GM12873 (cell line): ENCODE measurements around the gene DGKB.

Experiments used
- CTCF ChIP-seq: IDR thresholded peaks from 2 replicates; pipeline ENCODE4 v1.5.1; 2012; ENCODE audit warnings: low read depth, mild to moderate bottlenecking, moderate library complexity, low read length, control low read depth; ENCODE audit not compliant: insufficient read depth; ENCODE audit errors: missing control alignments

The DGKB gene

GRCh38 chr7:14868937-14869336 is 33.6 kb downstream of the DGKB start:
- no peak for TF ChIP-seq CTCF

GRCh38 chr7:14861456-14861855 is 41.1 kb downstream of the DGKB start:
- no peak for TF ChIP-seq CTCF

- TF ChIP-seq CTCF: no peak
These were observed 43.3 kb downstream of the DGKB start for GRCh38 chr7:14859267-14859666.

- TF ChIP-seq CTCF: no peak
These were observed 43.7 kb downstream of the DGKB start for GRCh38 chr7:14858866-14859265.

- TF ChIP-seq CTCF: no peak
These were observed 44.1 kb downstream of the DGKB start for GRCh38 chr7:14858410-14858809.

- TF ChIP-seq CTCF: no peak
These were observed 47.3 kb downstream of the DGKB start for GRCh38 chr7:14855033-14855794.

- no peak for TF ChIP-seq CTCF
These were observed 48.1 kb downstream of the DGKB start for GRCh38 chr7:14854471-14854870.
